Astrocyte of the cerebellum (primary cell): Measurements from ENCODE around the gene STX8.
"Not testable (repeated sequence)": the region's sequence is repeated elsewhere in the genome, so short reads cannot be mapped to it uniquely, and the experiment has no call there.

Experiments used
- DNase-seq: peaks from one replicate; pipeline ENCODE4 v3.0.0-alpha.2; 2011; ENCODE audit warnings: low read depth
- H3K4me3 ChIP-seq: 2 replicates; pipeline ENCODE4 v1.5.1; 2011; ENCODE audit warnings: mild to moderate bottlenecking, low read depth, low read length, moderate library complexity
- CTCF ChIP-seq: IDR thresholded peaks from 2 replicates; pipeline ENCODE4 v1.5.1; 2012; ENCODE audit warnings: low read length, low read depth, moderate library complexity, mild to moderate bottlenecking; ENCODE audit errors: missing control alignments
- in situ Hi-C: cut with HindIII; loops from 2 replicates; pipeline ENCODE4 v1.10.0; 2017; ENCODE audit warnings: low sequenced_read_pairs

STX8 gene

GRCh38 chr17:9268546-9268945, 307.1 kb downstream of the STX8 start:
- DNase-seq: no peak
- no peak overlapping the region for H3K4me3 ChIP-seq
- in situ Hi-C loops: no loop called here
- TF ChIP-seq CTCF: no peak

- TF ChIP-seq CTCF: no peak
- no peak overlapping the region for H3K4me3 ChIP-seq
- in situ Hi-C loops: no loop called here
- no peak for DNase-seq
Observed at GRCh38 chr17:9266697-9267117, 308.9 kb downstream of the STX8 start.

- in situ Hi-C loops: no loop called here
- no peak overlapping the region for H3K4me3 ChIP-seq
- no peak for TF ChIP-seq CTCF
- no peak for DNase-seq
Observed at GRCh38 chr17:9266031-9266680, 309.5 kb downstream of the STX8 start.

- TF ChIP-seq CTCF: no peak
- in situ Hi-C loops: no loop called here
- no peak for DNase-seq
- H3K4me3 ChIP-seq: no peak overlapping the region
Observed at GRCh38 chr17:9261081-9262012, 314.3 kb downstream of the STX8 start.

- no peak overlapping the region for H3K4me3 ChIP-seq
- in situ Hi-C loops: no loop called here
- DNase-seq: no peak
- no peak for TF ChIP-seq CTCF
Observed at GRCh38 chr17:9259419-9259818, 316.2 kb downstream of the STX8 start.

GRCh38 chr17:9258115-9259015, 317.3 kb downstream of the STX8 start:
- in situ Hi-C loops: no loop called here
- no peak for DNase-seq
- H3K4me3 ChIP-seq: no peak overlapping the region
- no peak for TF ChIP-seq CTCF

GRCh38 chr17:9257630-9257965, 318.0 kb downstream of the STX8 start:
- in situ Hi-C loops, H3K4me3 ChIP-seq, DNase-seq: not testable (repeated sequence)
